Psoas muscle (tissue), 8 donors: ENCODE results near the gene MRPL36. TPM values are rescaled to one million over a fixed set of nuclear protein-coding genes. Genes with fewer than 3 reads are reported as not detected.
A peak's percentile ranks its signal among the peaks of the same experiment; 100 is the strongest.

Experiments
- ATAC-seq, 4 donors: fragments of 200-7000 bp; cut with Tn5 transposase; one replicate each; pipeline ENCODE4 v1.9.1; 2020; ENCODE audit warnings: moderate library complexity in 3 of 4, mild to moderate bottlenecking in 2 of 4
- DNase-seq, 2 donors: peaks; one replicate each; pipeline ENCODE4 v3.0.0-alpha.2; 2020
- H3K27ac ChIP-seq: fragments of 200-600 bp; one replicate; pipeline ENCODE4 v1.8.0; 2022
- H3K27me3 ChIP-seq, 3 donors: fragments of 200-600 bp in 1 of 3; one replicate each; pipeline versions ENCODE4 v1.6.1 to v1.8.0; 2013 to 2022; ENCODE audit warnings: low read length in 2 of 3, mild to moderate bottlenecking in 2 of 3, moderate library complexity in 1 of 3; ENCODE audit not compliant: insufficient read depth in 3 of 3
- H3K36me3 ChIP-seq, 2 donors: fragments of 200-600 bp in 1 of 2; one replicate each; pipeline versions ENCODE4 v1.6.1 to v1.8.0; 2013 to 2022; ENCODE audit warnings: low read depth in 1 of 2, mild to moderate bottlenecking in 1 of 2, moderate library complexity in 1 of 2; ENCODE audit not compliant: insufficient read depth in 1 of 2
- H3K4me1 ChIP-seq: fragments of 200-600 bp; one replicate; pipeline ENCODE4 v1.8.0; 2022
- H3K4me3 ChIP-seq: fragments of 200-600 bp; one replicate; pipeline ENCODE4 v1.8.0; 2022; ENCODE audit warnings: mild to moderate bottlenecking
- H3K9me3 ChIP-seq: fragments of 200-600 bp; one replicate; pipeline ENCODE4 v1.8.0; 2022
- WGBS, 3 donors: extraction: QIAGEN DNeasy Blood & Tissue Kit; methylation state at CpG; one replicate each; pipeline versions ENCODE4 v1.1.6 to v1.1.7; 2013; 5-methylcytosine and 5-hydroxymethylcytosine counted together
- intact Hi-C, 2 donors: fragments of 100-400 bp; cut with DNase I; formaldehyde crosslinking; loops; one replicate each; pipeline versions ENCODE4 v1.11.0 to v1.14.2; 2022
- polyA plus RNA-seq, 3 donors: library from polyadenylated mRNA; stranded (reverse); fragments of 200-250 nt; gene quantifications; one replicate each; pipeline ENCODE4 v1.2.3, GENCODE V29; 2013
- total RNA-seq, 4 donors: library from RNA; stranded (reverse); fragmentation: NEBNext Ultra II Directional in 2 of 4; extraction: Animal tissue kit (Norgen Biotek cat#: 25700) in 2 of 4; gene quantifications; one replicate each; pipeline versions ENCODE4 v1.2.1 to v1.2.4, GENCODE V29; 2021 to 2023
- TF ChIP-seq, protein P1 (sequence below): fragments of 200-600 bp; IDR thresholded peaks from one replicate; pipeline ENCODE4 v1.8.0; 2022; ENCODE audit warnings: antibody characterized with exemption
- donor health status: healthy with polysubstance abuse.
- donor health status: DM: no; HTN: no; CAD: no; lungs with moderate emphysema.
- donor health status: Bipolar disorder and iron deficiency.
- donor health status: healthy.
- donor health status: DM: yes; HTN: yes; CAD: no.
- donor health status: DM: no; HTN: no; CAD: no.
- donor health status: DM: no; HTN: no; CAD: no.
- donor health status: DM: yes; HTN: yes; CAD: no.

The MRPL36 gene
- total and polyA plus RNA-seq, 7 donors = 61.6 to 216 (median 111) TPM

DNA sequence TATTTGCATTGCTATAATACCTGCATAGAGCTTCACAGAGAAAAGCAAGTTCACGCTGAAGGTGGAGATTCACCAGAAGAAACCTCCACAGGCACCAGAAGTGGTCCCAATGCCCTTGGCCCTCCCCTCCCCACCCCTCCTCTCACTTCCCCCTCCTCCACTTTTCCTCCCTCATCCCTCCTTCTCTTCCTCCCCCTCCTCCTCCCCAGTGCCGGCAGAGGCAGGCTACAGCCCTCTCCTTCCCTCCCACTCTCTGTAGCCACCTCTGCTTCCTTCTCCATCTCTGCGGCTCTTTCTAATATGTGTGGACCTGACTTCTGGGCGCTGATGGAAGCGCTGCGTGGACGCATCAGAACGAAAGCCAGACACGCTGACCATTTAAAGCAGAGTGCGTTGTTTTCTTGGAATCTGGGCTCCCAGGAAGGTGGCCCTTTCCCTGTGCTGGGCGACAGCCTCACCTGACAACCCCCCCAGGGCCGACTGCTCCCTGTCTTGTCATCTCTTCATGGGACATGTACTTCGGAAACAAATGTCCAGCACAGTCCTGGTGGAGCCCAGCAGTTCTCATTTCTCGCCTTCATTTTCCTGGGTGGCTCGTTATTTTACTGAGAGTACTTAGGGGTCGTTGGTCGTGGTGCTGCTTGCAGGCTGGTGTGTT is 31.1 kb upstream of the MRPL36 start:
- H3K36me3 ChIP-seq = peaks cover 0 to 29% of the 10 kb centered on the region in 2 donors
- no peaks in the 10 kb centered on the region for H3K9me3 ChIP-seq
- no peak for ATAC-seq
- TF ChIP-seq, protein P1, sequence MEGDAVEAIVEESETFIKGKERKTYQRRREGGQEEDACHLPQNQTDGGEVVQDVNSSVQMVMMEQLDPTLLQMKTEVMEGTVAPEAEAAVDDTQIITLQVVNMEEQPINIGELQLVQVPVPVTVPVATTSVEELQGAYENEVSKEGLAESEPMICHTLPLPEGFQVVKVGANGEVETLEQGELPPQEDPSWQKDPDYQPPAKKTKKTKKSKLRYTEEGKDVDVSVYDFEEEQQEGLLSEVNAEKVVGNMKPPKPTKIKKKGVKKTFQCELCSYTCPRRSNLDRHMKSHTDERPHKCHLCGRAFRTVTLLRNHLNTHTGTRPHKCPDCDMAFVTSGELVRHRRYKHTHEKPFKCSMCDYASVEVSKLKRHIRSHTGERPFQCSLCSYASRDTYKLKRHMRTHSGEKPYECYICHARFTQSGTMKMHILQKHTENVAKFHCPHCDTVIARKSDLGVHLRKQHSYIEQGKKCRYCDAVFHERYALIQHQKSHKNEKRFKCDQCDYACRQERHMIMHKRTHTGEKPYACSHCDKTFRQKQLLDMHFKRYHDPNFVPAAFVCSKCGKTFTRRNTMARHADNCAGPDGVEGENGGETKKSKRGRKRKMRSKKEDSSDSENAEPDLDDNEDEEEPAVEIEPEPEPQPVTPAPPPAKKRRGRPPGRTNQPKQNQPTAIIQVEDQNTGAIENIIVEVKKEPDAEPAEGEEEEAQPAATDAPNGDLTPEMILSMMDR = no peak
- no peaks in the 10 kb centered on the region for H3K27me3 ChIP-seq
- no peaks in the 10 kb centered on the region for H3K4me1 ChIP-seq
- DNase-seq = no peak
- intact Hi-C loops = no loop called here
- H3K4me3 ChIP-seq = no peak overlapping the region
- WGBS, 3 donors = 85 to 86% (median 85%) methylated on average over 17 of the region's 17 CpGs
- H3K27ac ChIP-seq = no peak overlapping the region

DNA sequence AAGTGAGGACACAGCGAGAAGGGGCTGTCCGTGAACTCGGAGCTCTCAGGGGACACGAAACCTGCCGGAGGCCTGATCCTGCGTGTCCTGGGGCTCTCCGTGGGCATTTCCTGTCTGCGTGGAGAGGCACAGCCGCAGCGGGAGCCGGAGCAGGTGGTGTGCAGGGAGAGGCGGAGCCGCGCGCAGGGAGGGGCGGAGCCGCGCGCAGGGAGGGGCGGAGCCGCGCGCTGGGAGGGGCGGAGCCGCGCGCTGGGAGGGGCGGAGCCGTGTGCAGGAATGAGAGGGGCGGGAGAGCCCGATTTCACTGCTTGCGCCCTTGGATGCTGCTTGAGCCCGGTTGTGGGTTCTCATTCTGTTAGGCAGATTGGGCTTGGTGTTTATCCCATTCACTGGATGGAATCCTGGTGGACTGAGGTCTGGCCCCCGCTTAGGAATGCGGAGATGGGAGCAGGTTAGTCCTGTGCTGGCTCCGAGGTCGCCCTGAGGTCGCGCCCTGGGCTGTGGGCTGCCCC is 28.3 kb upstream of the MRPL36 start:
- DNase-seq = peak in 1 of 2 donors; percentile 34
- Histone ChIP-seq H3K36me3 (peaks cover 0 to 50% of the 10 kb centered on the region in 2 donors), H3K4me3 (no peak overlapping the region), H3K27ac (no peak overlapping the region), H3K4me1 (no peaks in the 10 kb centered on the region), H3K9me3 (no peaks in the 10 kb centered on the region), H3K27me3 (no peaks in the 10 kb centered on the region)
- ATAC-seq = no peak
- 36 to 59% (median 43%) methylated on average over 30 to 39 of the region's 39 CpGs for WGBS, 3 donors
- intact Hi-C loops = no loop called here
- TF ChIP-seq, protein P1 = no peak

DNA sequence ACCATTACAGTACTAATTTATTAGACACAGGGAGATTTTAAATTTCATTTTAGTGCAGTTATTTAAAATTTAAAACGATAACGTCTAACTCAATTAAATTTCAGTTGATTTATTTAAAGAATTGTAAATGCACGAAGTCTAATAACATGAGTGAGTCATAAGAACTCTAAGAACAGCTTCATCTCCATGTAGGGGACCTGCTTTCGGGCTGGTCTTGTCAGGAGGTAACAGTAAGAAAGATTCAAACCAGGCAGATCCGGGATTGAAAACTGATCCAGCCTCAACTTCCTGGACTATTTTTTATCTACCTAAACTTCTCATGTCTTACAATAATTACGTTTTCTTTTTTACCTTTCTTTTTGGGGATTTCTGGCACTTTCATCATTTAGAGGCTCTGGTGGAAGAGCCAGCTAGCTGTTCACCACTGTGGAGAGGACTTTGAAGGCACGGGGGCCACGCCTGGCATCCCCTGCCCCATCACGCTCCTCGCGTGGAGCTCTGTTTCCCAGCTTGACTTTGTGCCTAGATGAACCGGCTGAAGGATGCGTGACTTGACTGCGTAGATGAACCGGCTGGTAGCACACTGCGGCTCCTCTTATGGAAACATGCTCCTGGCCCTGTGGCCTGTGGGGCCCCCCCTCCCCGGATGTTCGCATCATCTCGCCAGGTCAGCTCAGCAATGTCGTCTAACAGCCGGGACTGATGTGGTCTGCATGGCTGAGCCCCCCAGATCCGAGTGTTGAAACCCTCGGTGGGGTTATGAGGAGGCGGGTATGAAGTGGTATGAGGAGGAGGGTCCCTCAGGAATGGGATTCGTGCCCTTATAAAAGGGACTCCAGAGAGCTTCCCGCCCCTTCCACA is 27.6 kb upstream of the MRPL36 start:
- no peak for ATAC-seq
- H3K4me3 ChIP-seq = no peak overlapping the region
- no peaks in the 10 kb centered on the region for H3K27me3 ChIP-seq
- peak in 1 of 2 donors; percentile 34 for DNase-seq
- H3K36me3 ChIP-seq = peaks cover 0 to 57% of the 10 kb centered on the region in 2 donors
- H3K9me3 ChIP-seq = no peaks in the 10 kb centered on the region
- no peak overlapping the region for H3K27ac ChIP-seq
- WGBS, 3 donors = 86 to 90% (median 86%) methylated on average over 26 of the region's 26 CpGs
- TF ChIP-seq, protein P1 = no peak
- H3K4me1 ChIP-seq = no peaks in the 10 kb centered on the region
- intact Hi-C loops = no loop called here

DNA sequence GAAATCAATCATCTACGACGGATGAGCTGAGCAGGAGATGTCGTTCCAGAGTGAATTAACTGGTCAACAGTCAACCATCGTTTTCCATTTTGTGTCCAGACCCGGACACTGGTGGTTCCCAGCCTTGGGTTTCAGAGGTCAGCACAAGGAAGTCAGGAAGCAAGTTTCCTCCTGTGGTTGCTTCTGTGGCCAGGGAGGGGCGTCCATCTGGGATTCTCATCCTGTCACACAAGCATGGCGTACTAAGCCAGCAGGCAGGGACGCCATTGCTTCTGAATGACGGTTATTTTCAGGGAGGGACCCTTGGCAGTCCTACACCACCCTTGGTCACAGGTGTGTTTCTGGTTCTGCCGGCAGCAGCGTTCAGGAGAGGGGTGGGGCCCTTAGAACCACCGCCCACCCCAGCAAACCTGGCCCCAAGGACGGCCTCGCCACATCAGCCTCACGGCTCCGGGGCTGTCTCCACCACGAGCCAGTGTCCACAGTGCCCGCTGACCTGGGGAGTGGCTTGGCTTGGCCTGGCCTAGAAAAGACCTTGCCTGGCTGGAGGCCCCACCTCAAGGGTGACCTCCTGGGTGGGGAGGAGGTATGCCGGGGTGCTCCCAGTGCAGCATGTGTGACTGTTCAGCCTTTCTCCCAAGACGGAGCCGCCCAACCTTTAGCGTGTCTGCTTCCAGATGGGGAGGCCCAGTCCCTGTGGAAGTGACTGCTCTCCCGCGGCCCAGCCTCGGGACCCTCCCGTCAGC is 26.8 kb upstream of the MRPL36 start:
- peak in 1 of 2 donors; percentile 42 for DNase-seq
- 87 to 92% (median 87%) methylated on average over 26 of the region's 26 CpGs for WGBS, 3 donors
- Histone ChIP-seq H3K27me3 (no peaks in the 10 kb centered on the region), H3K4me3 (no peak overlapping the region), H3K4me1 (no peaks in the 10 kb centered on the region), H3K9me3 (no peaks in the 10 kb centered on the region), H3K27ac (no peak overlapping the region), H3K36me3 (peaks cover 0 to 64% of the 10 kb centered on the region in 2 donors)
- intact Hi-C loops = no loop called here
- ATAC-seq = no peak
- TF ChIP-seq, protein P1 = no peak
